ENCODE measurements around the gene CTSZ. TPM values are rescaled to one million over a fixed set of nuclear protein-coding genes. Genes with fewer than 3 reads are reported as not detected.
A peak's percentile ranks its signal among the peaks of the same experiment; 100 is the strongest.
"Not testable (repeated sequence)": the region's sequence is repeated elsewhere in the genome, so short reads cannot be mapped to it uniquely, and the experiment has no call there.

Gene CTSZ
- total RNA-seq, 4 donors from 2014 or later: 61.9 to 246 (median 226) TPM

- no peaks in the 10 kb centered on the region for H3K27me3 ChIP-seq
- H3K9me3 ChIP-seq: no peaks in the 10 kb centered on the region
- in situ Hi-C loops (cut with MboI; ENCODE audit: low pct_ligation_motif_present in 1 of 4, low pct_unique_long_range_greater_than_20kb in 1 of 4, low sequenced_read_pairs in 3 of 4): no loop called here
- H3K4me3 ChIP-seq: no peak overlapping the region
- no peaks in the 10 kb centered on the region for H3K36me3 ChIP-seq
- intact Hi-C loops (cut with DNase I; ENCODE audit: low total_unique reads): no loop called here
- no peak for DNase-seq
- 79% methylated on average over 6 of the region's 6 CpGs; no CpG with 5 or more reads in 1 of the 2 donors for WGBS, 2 donors (ENCODE audit: low coverage in 1 of 2)
- H3K27ac ChIP-seq: no peak overlapping the region
- no peak for TF ChIP-seq CTCF (IDR thresholded peaks at IDR 0.05)
- TF ChIP-seq POLR2AphosphoS5 (IDR thresholded peaks at IDR 0.05): no peak
- no peak for TF ChIP-seq EP300 (IDR thresholded peaks at IDR 0.05; ENCODE audit: low read depth)
- TF ChIP-seq POLR2A (IDR thresholded peaks at IDR 0.05): no peak
- no peaks in the 10 kb centered on the region for H3K4me1 ChIP-seq
Measured at GRCh38 chr20:58959652-58960051, 47.4 kb downstream of the CTSZ start.

- H3K36me3 ChIP-seq: no peaks in the 10 kb centered on the region
- no peaks in the 10 kb centered on the region for H3K9me3 ChIP-seq
- intact Hi-C loops (cut with DNase I; ENCODE audit: low total_unique reads) (no loop called here), in situ Hi-C loops (cut with MboI; ENCODE audit: low pct_ligation_motif_present in 1 of 4, low pct_unique_long_range_greater_than_20kb in 1 of 4, low sequenced_read_pairs in 3 of 4) (no loop called here)
- no peaks in the 10 kb centered on the region for H3K27me3 ChIP-seq
- no peak for DNase-seq
- no peaks in the 10 kb centered on the region for H3K4me1 ChIP-seq
- TF ChIP-seq POLR2A (IDR thresholded peaks at IDR 0.05) (no peak), CTCF (IDR thresholded peaks at IDR 0.05) (no peak), POLR2AphosphoS5 (IDR thresholded peaks at IDR 0.05) (no peak), EP300 (IDR thresholded peaks at IDR 0.05; ENCODE audit: low read depth) (no peak)
- H3K27ac ChIP-seq: no peak overlapping the region
- H3K4me3 ChIP-seq: no peak overlapping the region
- WGBS, 2 donors (ENCODE audit: low coverage in 1 of 2): 73 to 82% methylated on average over 5 to 8 of the region's 8 CpGs
Measured at GRCh38 chr20:58956078-58956477, 51.0 kb downstream of the CTSZ start.

GRCh38 chr20:58953050-58953449 lies 54.0 kb downstream of the CTSZ start:
- DNase-seq: no peak
- no peaks in the 10 kb centered on the region for H3K36me3 ChIP-seq
- H3K27me3 ChIP-seq: no peaks in the 10 kb centered on the region
- H3K4me3 ChIP-seq: no peak overlapping the region
- intact Hi-C loops (cut with DNase I; ENCODE audit: low total_unique reads): no loop called here
- H3K27ac ChIP-seq: no peak overlapping the region
- in situ Hi-C loops (cut with MboI; ENCODE audit: low pct_ligation_motif_present in 1 of 4, low pct_unique_long_range_greater_than_20kb in 1 of 4, low sequenced_read_pairs in 3 of 4): no loop called here
- no peaks in the 10 kb centered on the region for H3K4me1 ChIP-seq
- no peak for TF ChIP-seq POLR2A (IDR thresholded peaks at IDR 0.05)
- TF ChIP-seq CTCF (IDR thresholded peaks at IDR 0.05): no peak
- no peak for TF ChIP-seq POLR2AphosphoS5 (IDR thresholded peaks at IDR 0.05)
- no peak for TF ChIP-seq EP300 (IDR thresholded peaks at IDR 0.05; ENCODE audit: low read depth)
- H3K9me3 ChIP-seq: no peaks in the 10 kb centered on the region

- TF ChIP-seq POLR2AphosphoS5 (IDR thresholded peaks at IDR 0.05) (no peak), CTCF (IDR thresholded peaks at IDR 0.05) (peak in 1 of 5 experiments; percentile 4)
- 63 to 77% methylated on average over 3 to 5 of the region's 5 CpGs for WGBS, 2 donors (ENCODE audit: low coverage in 1 of 2)
- H3K9me3 ChIP-seq: no peaks in the 10 kb centered on the region
- in situ Hi-C loops (cut with MboI; ENCODE audit: low pct_ligation_motif_present in 1 of 4, low pct_unique_long_range_greater_than_20kb in 1 of 4, low sequenced_read_pairs in 3 of 4) (no loop called here), intact Hi-C loops (cut with DNase I; ENCODE audit: low total_unique reads) (no loop called here)
- no peaks in the 10 kb centered on the region for H3K27me3 ChIP-seq
- H3K36me3 ChIP-seq: no peaks in the 10 kb centered on the region
- no peak for DNase-seq
- no peak overlapping the region for H3K4me3 ChIP-seq
- no peaks in the 10 kb centered on the region for H3K4me1 ChIP-seq
- no peak overlapping the region for H3K27ac ChIP-seq
Measured at GRCh38 chr20:58950603-58951002, 56.5 kb downstream of the CTSZ start.

- H3K27me3 ChIP-seq; H3K27ac ChIP-seq; intact Hi-C loops (cut with DNase I; ENCODE audit: low total_unique reads); H3K36me3 ChIP-seq; H3K9me3 ChIP-seq; H3K4me1 ChIP-seq; in situ Hi-C loops (cut with MboI; ENCODE audit: low pct_ligation_motif_present in 1 of 4, low pct_unique_long_range_greater_than_20kb in 1 of 4, low sequenced_read_pairs in 3 of 4); H3K4me3 ChIP-seq; DNase-seq: not testable (repeated sequence)
- 69 to 77% methylated on average over 3 to 7 of the region's 7 CpGs for WGBS, 2 donors (ENCODE audit: low coverage in 1 of 2)
Measured at GRCh38 chr20:58947797-58948388, 59.2 kb downstream of the CTSZ start.

Data from transverse colon (tissue), 4 donors.